Mesenchymal stem cell (in vitro differentiated cells and primary cell): Measurements from ENCODE around the gene RALGAPA2.
A peak's percentile ranks its signal among the peaks of the same experiment; 100 is the strongest.

ENCODE experiments used
- DNase-seq: peaks from one replicate; pipeline ENCODE4 v3.0.0-alpha.2; 2013
- H2AFZ ChIP-seq: one replicate; pipeline ENCODE4 v1.6.1; 2013; ENCODE audit warnings: low read depth, mild to moderate bottlenecking, control low read depth, inconsistent platforms, low read length, moderate library complexity
- H2AK5ac ChIP-seq: 2 replicates; pipeline ENCODE4 v1.6.1; 2013; ENCODE audit warnings: low read length, moderate library complexity, mild to moderate bottlenecking, inconsistent platforms; ENCODE audit not compliant: severe bottlenecking
- H2BK120ac ChIP-seq: one replicate; pipeline ENCODE4 v1.6.1; 2013; ENCODE audit warnings: low read depth, mild to moderate bottlenecking, inconsistent platforms, low read length, moderate library complexity
- H2BK12ac ChIP-seq, 2 experiments: one replicate each; pipeline ENCODE4 v1.6.1; 2013; ENCODE audit warnings: inconsistent platforms in 2 of 2, low read length in 2 of 2, mild to moderate bottlenecking in 2 of 2, moderate library complexity in 2 of 2, control low read depth in 1 of 2
- H2BK15ac ChIP-seq: one replicate; pipeline ENCODE4 v1.6.1; 2013; ENCODE audit warnings: mild to moderate bottlenecking, low read depth, inconsistent platforms; ENCODE audit not compliant: poor library complexity, severe bottlenecking
- H2BK5ac ChIP-seq: 2 replicates; pipeline ENCODE4 v1.6.1; 2013; ENCODE audit warnings: low read depth, mild to moderate bottlenecking, low read length, control low read depth, inconsistent platforms; ENCODE audit not compliant: poor library complexity, severe bottlenecking
- H3K14ac ChIP-seq, 2 experiments: one replicate each; pipeline ENCODE4 v1.6.1; 2013; ENCODE audit warnings: inconsistent platforms in 2 of 2, low read length in 2 of 2, control low read depth in 1 of 2, mild to moderate bottlenecking in 1 of 2, moderate library complexity in 1 of 2
- H3K18ac ChIP-seq, 2 experiments: one replicate each; pipeline ENCODE4 v1.6.1; 2013; ENCODE audit warnings: inconsistent platforms in 2 of 2, low read length in 2 of 2, control low read depth in 1 of 2, low read depth in 1 of 2, mild to moderate bottlenecking in 1 of 2
- H3K23ac ChIP-seq, 2 experiments: one replicate each; pipeline ENCODE4 v1.6.1; 2013; ENCODE audit warnings: inconsistent platforms in 2 of 2, low read length in 2 of 2, mild to moderate bottlenecking in 2 of 2, moderate library complexity in 2 of 2, control low read depth in 1 of 2
- H3K27ac ChIP-seq: 2 replicates; pipeline ENCODE4 v1.5.1; 2013; ENCODE audit warnings: mild to moderate bottlenecking, moderate library complexity, low read length, control low read depth, inconsistent platforms; ENCODE audit not compliant: poor library complexity, severe bottlenecking
- H3K27me3 ChIP-seq, 2 experiments: 2 replicates each; pipeline versions ENCODE4 v1.6.1 to v1.7.0; 2013; ENCODE audit warnings: low read length in 2 of 2, mild to moderate bottlenecking in 2 of 2, moderate library complexity in 2 of 2, control low read depth in 1 of 2, inconsistent platforms in 1 of 2; ENCODE audit not compliant: control insufficient read depth in 1 of 2, insufficient read depth in 1 of 2
- H3K36me3 ChIP-seq, 2 experiments: 2 replicates each; pipeline versions ENCODE4 v1.6.1 to v1.7.0; 2013; ENCODE audit warnings: low read length in 2 of 2, control low read depth in 1 of 2, inconsistent platforms in 1 of 2, low read depth in 1 of 2, mild to moderate bottlenecking in 1 of 2; ENCODE audit not compliant: insufficient read depth in 2 of 2, control insufficient read depth in 1 of 2
- H3K4ac ChIP-seq, 2 experiments: one replicate each; pipeline ENCODE4 v1.6.1; 2013; ENCODE audit warnings: inconsistent platforms in 2 of 2, low read length in 2 of 2, mild to moderate bottlenecking in 2 of 2, moderate library complexity in 2 of 2, control low read depth in 1 of 2, low read depth in 1 of 2
- H3K4me1 ChIP-seq: 2 replicates; pipeline ENCODE4 v1.6.1; 2013; ENCODE audit warnings: low read depth, low read length, control low read depth; ENCODE audit not compliant: control insufficient read depth, insufficient read depth
- H3K4me2 ChIP-seq: 2 replicates; pipeline ENCODE4 v1.6.1; 2013; ENCODE audit warnings: low read length, mild to moderate bottlenecking, inconsistent platforms; ENCODE audit not compliant: poor library complexity, severe bottlenecking
- H3K4me3 ChIP-seq, 2 experiments: 2 replicates each; pipeline versions ENCODE4 v1.5.1 to v1.7.0; 2013; ENCODE audit warnings: low read length in 2 of 2, mild to moderate bottlenecking in 2 of 2, control low read depth in 1 of 2, low read depth in 1 of 2; ENCODE audit not compliant: insufficient read depth in 1 of 2
- H3K79me1 ChIP-seq: replicated peaks from 2 replicates; pipeline ENCODE4 v1.6.1; 2013; ENCODE audit warnings: mild to moderate bottlenecking, control low read depth, low read length, inconsistent platforms; ENCODE audit not compliant: poor library complexity, severe bottlenecking
- H3K9ac ChIP-seq: 2 replicates; pipeline ENCODE4 v1.7.0; 2013; ENCODE audit warnings: mild to moderate bottlenecking, low read length, moderate library complexity
- H3K9me3 ChIP-seq: 2 replicates; pipeline ENCODE4 v1.7.0; 2013; ENCODE audit warnings: mild to moderate bottlenecking, low read length; ENCODE audit not compliant: control insufficient read depth
- H4K8ac ChIP-seq: one replicate; pipeline ENCODE4 v1.6.1; 2013; ENCODE audit warnings: inconsistent platforms, mild to moderate bottlenecking, low read length, moderate library complexity
- H4K91ac ChIP-seq: one replicate; pipeline ENCODE4 v1.6.1; 2013; ENCODE audit warnings: mild to moderate bottlenecking, low read length, inconsistent platforms
- WGBS: methylation state at CpG from one replicate; pipeline ENCODE4 v1.1.7; 2013; ENCODE audit warnings: mixed read lengths; 5-methylcytosine and 5-hydroxymethylcytosine counted together

Gene RALGAPA2

GRCh38 chr20:20489648-20490341 lies 222.6 kb downstream of the RALGAPA2 start:
- Histone ChIP-seq H2AK5ac (no peak overlapping the region), H2BK15ac (no peak overlapping the region), H3K27ac (no peak overlapping the region), H3K18ac (peak overlapping the region in 1 of 2 experiments; percentile 73), H3K9me3 (no peaks in the 10 kb centered on the region), H3K36me3 (peaks cover 2 to 8% of the 10 kb centered on the region in 2 experiments), H2BK12ac (peak overlapping the region in 1 of 2 experiments; percentile 29), H4K91ac (no peak overlapping the region), H3K23ac (no peak overlapping the region), H3K79me1 (no peaks in the 10 kb centered on the region), H3K14ac (no peak overlapping the region), H4K8ac (no peak overlapping the region), H2BK120ac (no peak overlapping the region), H2AFZ (no peak overlapping the region), H3K4me2 (no peak overlapping the region), H3K4me1 (no peaks in the 10 kb centered on the region), H2BK5ac (no peak overlapping the region), H3K9ac (no peak overlapping the region), H3K27me3 (no peaks in the 10 kb centered on the region), H3K4me3 (no peak overlapping the region), H3K4ac (no peak overlapping the region)
- WGBS, result 85% methylated on average over 3 of the region's 6 CpGs
- DNase-seq, result peak; percentile 31

- Histone ChIP-seq H3K18ac (no peak overlapping the region), H2BK15ac (no peak overlapping the region), H3K4ac (no peak overlapping the region), H2BK5ac (no peak overlapping the region), H3K9me3 (no peaks in the 10 kb centered on the region), H2AK5ac (no peak overlapping the region), H3K79me1 (no peaks in the 10 kb centered on the region), H4K8ac (no peak overlapping the region), H3K23ac (no peak overlapping the region), H3K4me3 (no peak overlapping the region), H3K4me1 (no peaks in the 10 kb centered on the region), H3K4me2 (no peak overlapping the region), H3K27me3 (no peaks in the 10 kb centered on the region), H3K36me3 (peaks cover 2 to 4% of the 10 kb centered on the region in 2 experiments), H2BK12ac (no peak overlapping the region), H3K9ac (no peak overlapping the region), H3K27ac (no peak overlapping the region), H4K91ac (no peak overlapping the region), H2BK120ac (no peak overlapping the region), H3K14ac (no peak overlapping the region), H2AFZ (no peak overlapping the region)
- 94% methylated on average over 2 of the region's 5 CpGs for WGBS
- DNase-seq, result no peak
Observed at GRCh38 chr20:20489054-20489453, 223.4 kb downstream of the RALGAPA2 start.

DNA sequence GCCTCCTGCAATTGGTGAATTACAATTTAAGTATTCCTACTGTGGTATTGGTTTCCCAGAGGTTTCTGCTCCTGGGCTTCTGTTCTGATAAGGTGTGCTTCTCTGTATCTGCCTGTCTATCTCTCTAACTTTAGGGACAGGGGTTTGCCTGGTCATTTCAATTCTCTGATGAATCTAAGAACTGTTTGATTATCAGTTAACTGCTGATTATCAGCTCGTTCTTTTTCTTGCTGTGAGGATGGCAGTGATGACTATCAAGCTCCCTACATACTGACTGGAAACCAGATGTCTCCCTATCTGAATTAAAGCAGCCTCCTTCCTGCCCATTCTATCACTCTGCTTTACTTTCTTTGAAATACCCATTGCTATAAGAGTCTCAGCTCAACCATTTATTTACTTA lies 224.1 kb downstream of the RALGAPA2 start:
- Histone ChIP-seq H4K91ac (no peak overlapping the region), H3K27me3 (no peaks in the 10 kb centered on the region), H2AK5ac (no peak overlapping the region), H3K23ac (no peak overlapping the region), H4K8ac (no peak overlapping the region), H3K36me3 (peaks cover 2 to 4% of the 10 kb centered on the region in 2 experiments), H3K79me1 (no peaks in the 10 kb centered on the region), H2AFZ (no peak overlapping the region), H2BK120ac (no peak overlapping the region), H2BK12ac (no peak overlapping the region), H2BK15ac (no peak overlapping the region), H3K4ac (no peak overlapping the region), H3K4me1 (no peaks in the 10 kb centered on the region), H3K4me2 (no peak overlapping the region), H3K9ac (no peak overlapping the region), H3K18ac (no peak overlapping the region), H3K4me3 (no peak overlapping the region), H2BK5ac (no peak overlapping the region), H3K14ac (no peak overlapping the region), H3K27ac (no peak overlapping the region), H3K9me3 (no peaks in the 10 kb centered on the region)
- no peak for DNase-seq
- WGBS, result 52% methylated on average over 1 of the region's 1 CpG

DNA sequence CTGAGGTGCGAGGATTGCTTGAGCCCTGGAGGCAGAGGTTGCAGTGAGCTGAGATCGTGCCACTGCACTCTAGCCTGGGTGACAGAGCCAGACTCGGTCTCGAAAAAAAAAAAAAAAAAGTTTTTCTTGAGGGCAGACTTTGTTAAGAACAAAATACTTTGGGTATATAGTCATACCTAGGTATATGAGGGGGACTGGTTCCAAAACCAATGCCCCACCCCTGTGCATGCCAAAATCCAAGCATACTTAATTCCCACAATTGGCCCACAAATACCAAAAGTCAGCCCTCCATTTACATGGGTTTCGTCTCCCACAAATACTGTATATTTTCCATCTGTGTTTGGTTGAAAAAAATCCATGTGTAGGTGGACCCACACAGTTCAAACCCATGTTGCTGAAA lies 224.6 kb downstream of the RALGAPA2 start:
- H3K14ac ChIP-seq, result no peak overlapping the region
- no peak overlapping the region for H3K18ac ChIP-seq
- H3K9me3 ChIP-seq, result no peaks in the 10 kb centered on the region
- 100% methylated on average over 3 of the region's 5 CpGs for WGBS
- H3K79me1 ChIP-seq, result no peaks in the 10 kb centered on the region
- no peak overlapping the region for H2BK120ac ChIP-seq
- H2AFZ ChIP-seq, result no peak overlapping the region
- no peak overlapping the region for H2BK5ac ChIP-seq
- H4K91ac ChIP-seq, result no peak overlapping the region
- H3K4me2 ChIP-seq, result no peak overlapping the region
- no peak for DNase-seq
- no peak overlapping the region for H3K4me3 ChIP-seq
- H3K4me1 ChIP-seq, result no peaks in the 10 kb centered on the region
- H3K9ac ChIP-seq, result no peak overlapping the region
- no peak overlapping the region for H3K4ac ChIP-seq
- H4K8ac ChIP-seq, result no peak overlapping the region
- no peak overlapping the region for H2BK12ac ChIP-seq
- H2AK5ac ChIP-seq, result no peak overlapping the region
- H3K27me3 ChIP-seq, result no peaks in the 10 kb centered on the region
- H2BK15ac ChIP-seq, result no peak overlapping the region
- no peak overlapping the region for H3K27ac ChIP-seq
- H3K36me3 ChIP-seq, result peaks cover 2 to 4% of the 10 kb centered on the region in 2 experiments
- H3K23ac ChIP-seq, result no peak overlapping the region
